Pancreas (tissue), 10 donors: Measurements from ENCODE around the gene SCEL. TPM values are rescaled to one million over a fixed set of nuclear protein-coding genes. Genes with fewer than 3 reads are reported as not detected.
"Not testable (repeated sequence)": the region's sequence is repeated elsewhere in the genome, so short reads cannot be mapped to it uniquely, and the experiment has no call there.

Experiments
- ATAC-seq, 4 donors: fragments of 200-7000 bp; cut with Tn5 transposase; one replicate each; pipeline versions ENCODE4 v1.8.0 to v1.9.1; 2020; ENCODE audit warnings: mild to moderate bottlenecking in 4 of 4, moderate library complexity in 4 of 4
- DNase-seq, 6 donors: peaks; one replicate each; pipeline ENCODE4 v3.0.0-alpha.2; 2020
- FAIRE-seq: peaks from 2 replicates; lab custom pipeline; 2012; peaks lifted over from hg19 to GRCh38; lab: Jason Lieb, UNC
- H3K27ac ChIP-seq, 4 donors: fragments of 200-600 bp; sonication (generic); 1 replicate in 3 of 4; 2 replicates in 1 of 4; pipeline versions ENCODE4 v1.5.0 to v1.8.0; 2020
- H3K27me3 ChIP-seq, 4 donors: fragments of 200-600 bp; one replicate each; pipeline ENCODE4 v1.8.0; 2021
- H3K36me3 ChIP-seq, 3 donors: fragments of 200-600 bp; sonication (generic) in 1 of 3; one replicate each; pipeline versions ENCODE4 v1.5.0 to v1.8.0; 2020 to 2021
- H3K4me1 ChIP-seq, 3 donors: fragments of 200-600 bp; one replicate each; pipeline ENCODE4 v1.8.0; 2021
- H3K4me3 ChIP-seq, 4 donors: fragments of 200-600 bp; sonication (generic) in 2 of 4; one replicate each; pipeline versions ENCODE4 v1.5.0 to v1.8.0; 2020 to 2021
- H3K9me3 ChIP-seq, 4 donors: fragments of 200-600 bp; one replicate each; pipeline ENCODE4 v1.8.0; 2021
- CTCF ChIP-seq, 4 donors: fragments of 200-600 bp; sonication (generic) in 3 of 4; IDR thresholded peaks; one replicate each; pipeline versions ENCODE4 v1.5.0 to v1.8.0; 2021; ENCODE audit warnings: antibody characterized with exemption in 4 of 4
- WGBS, 2 donors: extraction: QIAGEN DNeasy Blood & Tissue Kit; methylation state at CpG; one replicate each; pipeline ENCODE4 v1.1.7; 2013; 5-methylcytosine and 5-hydroxymethylcytosine counted together
- intact Hi-C, 3 donors: fragments of 100-400 bp; cut with DNase I; formaldehyde crosslinking; loops; one replicate each; pipeline versions ENCODE4 v1.11.1 to v1.14.2; 2022
- polyA plus RNA-seq, 2 donors: library from polyadenylated mRNA; stranded (reverse); fragments of 200-250 nt; gene quantifications; one replicate each; pipeline ENCODE4 v1.2.3, GENCODE V29; 2013
- total RNA-seq, 6 donors: library from RNA; stranded (reverse); fragmentation: NEBNext Ultra II Directional in 4 of 6; extraction: Animal tissue kit (Norgen Biotek cat#: 25700) in 4 of 6; gene quantifications; one replicate each; pipeline versions ENCODE4 v1.2.1 to v1.2.4, GENCODE V29; 2021 to 2023
- donor health status: healthy with polysubstance abuse.
- donor health status: DM: no; HTN: no; CAD: no; lungs with moderate emphysema.
- donor health status: DM: no; HTN: no; CAD: no.
- donor health status: control.
- donor health status: control.
- donor health status: Bipolar disorder and iron deficiency.
- donor health status: DM: yes; HTN: yes; CAD: no.
- donor health status: DM: no; HTN: no; CAD: no.
- donor health status: DM: no; HTN: no; CAD: no.
- donor health status: DM: yes; HTN: yes; CAD: no.

SCEL gene
- total and polyA plus RNA-seq, 8 donors, result 0.04 to 0.18 (median 0.14) TPM; not detected in 2

- FAIRE-seq, result no peak
- peak; percentile 50 to 64 (median 58) for ATAC-seq
- 39 to 43% methylated on average over 3 of the region's 3 CpGs for WGBS, 2 donors
These were observed 88.3 kb downstream of the SCEL start for GRCh38 chr13:77623806-77624205.

DNA sequence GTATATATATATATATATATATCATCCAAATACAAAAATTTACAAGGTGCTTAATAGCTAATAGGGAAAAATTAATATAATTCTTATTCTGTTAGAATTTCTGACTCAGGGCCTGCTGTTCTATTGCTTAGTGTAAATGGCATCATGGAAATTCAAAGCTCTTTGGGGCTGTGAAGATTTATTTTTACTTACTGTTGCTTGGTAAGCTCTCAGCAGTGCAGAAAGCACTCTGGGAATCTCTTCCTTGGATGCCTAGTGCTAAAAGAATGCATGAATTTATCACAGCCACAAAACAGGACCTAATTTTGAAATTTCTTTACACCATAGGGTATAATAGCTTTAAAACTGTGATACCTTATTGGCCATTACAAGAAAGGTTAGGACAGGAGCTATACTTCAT, 92.7 kb downstream of the SCEL start:
- Histone ChIP-seq H3K4me3 (no peak overlapping the region), H3K27me3 (no peaks in the 10 kb centered on the region), H3K27ac (no peak overlapping the region), H3K9me3 (no peaks in the 10 kb centered on the region), H3K4me1 (no peaks in the 10 kb centered on the region), H3K36me3 (no peaks in the 10 kb centered on the region)
- intact Hi-C loops, result no loop called here
- DNase-seq (no peak), FAIRE-seq (no peak), ATAC-seq (no peak)
- TF ChIP-seq CTCF (IDR thresholded peaks at IDR 0.05), result no peak

More at GRCh38 chr13:77623806-77624205, 88.3 kb downstream of the SCEL start:
- TF ChIP-seq CTCF (IDR thresholded peaks at IDR 0.05), result no peak
- H3K4me1 ChIP-seq, result no peaks in the 10 kb centered on the region
- DNase-seq, result no peak
- H3K27ac ChIP-seq, result no peak overlapping the region
- no peak overlapping the region for H3K4me3 ChIP-seq
- no peaks in the 10 kb centered on the region for H3K9me3 ChIP-seq
- no peaks in the 10 kb centered on the region for H3K27me3 ChIP-seq
- H3K36me3 ChIP-seq, result no peaks in the 10 kb centered on the region
- intact Hi-C loops, result no loop called here

- H3K36me3 ChIP-seq, result no peaks in the 10 kb centered on the region
- no peak overlapping the region for H3K4me3 ChIP-seq
- ATAC-seq, result no peak
- TF ChIP-seq CTCF (IDR thresholded peaks at IDR 0.05), result no peak
- H3K27ac ChIP-seq, result no peak overlapping the region
- no peaks in the 10 kb centered on the region for H3K9me3 ChIP-seq
- no peaks in the 10 kb centered on the region for H3K27me3 ChIP-seq
- FAIRE-seq, result no peak
- intact Hi-C loops, result no loop called here
- no peaks in the 10 kb centered on the region for H3K4me1 ChIP-seq
- WGBS, 2 donors, result 63 to 70% methylated on average over 1 of the region's 1 CpG
- no peak for DNase-seq
These were observed 102.1 kb downstream of the SCEL start for GRCh38 chr13:77637588-77637987.

GRCh38 chr13:77650409-77650808, 114.9 kb downstream of the SCEL start:
- Histone ChIP-seq H3K27me3 (no peaks in the 10 kb centered on the region), H3K4me1 (no peaks in the 10 kb centered on the region), H3K27ac (no peak overlapping the region), H3K9me3 (no peaks in the 10 kb centered on the region), H3K36me3 (no peaks in the 10 kb centered on the region), H3K4me3 (no peak overlapping the region)
- TF ChIP-seq CTCF (IDR thresholded peaks at IDR 0.05), result no peak
- DNase-seq, result no peak
- intact Hi-C loops, result no loop called here
- no peak for ATAC-seq
- no peak for FAIRE-seq

- no peak overlapping the region for H3K4me3 ChIP-seq
- no peaks in the 10 kb centered on the region for H3K4me1 ChIP-seq
- ATAC-seq (no peak), FAIRE-seq (no peak), DNase-seq (no peak)
- intact Hi-C loops, result no loop called here
- WGBS, 2 donors, result 88 to 89% methylated on average over 2 of the region's 2 CpGs
- no peaks in the 10 kb centered on the region for H3K36me3 ChIP-seq
- no peaks in the 10 kb centered on the region for H3K27me3 ChIP-seq
- no peak overlapping the region for H3K27ac ChIP-seq
- no peaks in the 10 kb centered on the region for H3K9me3 ChIP-seq
- no peak for TF ChIP-seq CTCF (IDR thresholded peaks at IDR 0.05)
These were observed 117.8 kb downstream of the SCEL start for GRCh38 chr13:77653301-77653700.

- intact Hi-C loops, H3K27me3 ChIP-seq, ATAC-seq, H3K27ac ChIP-seq, H3K36me3 ChIP-seq, H3K9me3 ChIP-seq, FAIRE-seq, H3K4me1 ChIP-seq, H3K4me3 ChIP-seq: not testable (repeated sequence)
- WGBS, 2 donors, result 90 to 92% methylated on average over 23 of the region's 23 CpGs
- DNase-seq, result peak in 1 of 6 donors; percentile 48
These were observed 124.5 kb downstream of the SCEL start for GRCh38 chr13:77660016-77660415.
